Activated CD8-positive, alpha-beta memory T cell treated with anti-CD3 and anti-CD28 coated beads for 48 hours (primary cell): ENCODE measurements around the gene HHATL.

Experiments
- DNase-seq, 3 experiments: peaks; one replicate each; pipeline ENCODE4 v3.0.0-alpha.2; 2020; ENCODE audit warnings: low read depth in 2 of 3, low spot score in 2 of 3

The HHATL gene

DNA sequence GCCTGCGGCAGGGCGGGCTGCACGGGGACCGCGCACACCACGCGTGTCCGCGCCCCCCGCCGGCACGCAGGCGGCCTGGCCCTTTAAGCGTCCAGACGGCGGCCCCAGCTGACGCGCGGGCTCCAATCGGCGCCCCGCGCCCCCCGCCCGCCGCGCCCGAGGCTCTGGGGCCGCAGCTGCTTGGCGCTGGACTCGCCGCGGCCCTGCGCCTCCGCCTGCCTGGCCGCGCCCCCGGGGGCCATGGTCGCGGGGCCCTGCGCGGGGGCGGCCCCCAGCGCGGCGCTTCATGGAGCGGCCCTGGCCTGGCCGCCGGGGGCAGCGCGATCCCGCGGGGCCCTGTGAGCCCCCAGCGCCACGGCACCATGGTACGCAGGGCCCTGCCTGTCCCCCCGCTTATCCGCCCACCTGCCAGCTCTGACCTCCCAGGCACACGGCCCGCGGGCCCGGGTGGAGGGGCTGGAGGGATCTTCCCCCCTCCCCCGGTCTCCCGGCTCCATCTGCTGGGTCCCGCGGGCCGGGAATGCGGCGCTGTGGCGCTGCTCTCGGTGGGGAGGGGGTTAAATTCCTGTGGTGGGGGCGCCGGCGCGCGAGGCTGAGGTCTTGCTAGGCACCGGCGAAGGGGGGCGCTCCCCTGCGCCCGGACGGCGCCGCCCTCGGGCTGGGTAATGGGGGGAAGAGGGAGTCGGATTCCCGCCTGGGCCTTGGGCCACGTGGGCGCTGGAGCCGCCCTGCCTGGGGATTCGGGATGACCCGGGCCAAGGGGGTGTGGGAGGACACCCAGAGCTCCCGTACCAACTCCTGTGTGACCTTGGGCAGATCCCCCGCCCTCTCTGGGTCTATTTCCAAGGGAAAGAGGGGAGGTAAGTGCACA lies 48.0 kb downstream of the HHATL start:
- DNase-seq: no peak

DNA sequence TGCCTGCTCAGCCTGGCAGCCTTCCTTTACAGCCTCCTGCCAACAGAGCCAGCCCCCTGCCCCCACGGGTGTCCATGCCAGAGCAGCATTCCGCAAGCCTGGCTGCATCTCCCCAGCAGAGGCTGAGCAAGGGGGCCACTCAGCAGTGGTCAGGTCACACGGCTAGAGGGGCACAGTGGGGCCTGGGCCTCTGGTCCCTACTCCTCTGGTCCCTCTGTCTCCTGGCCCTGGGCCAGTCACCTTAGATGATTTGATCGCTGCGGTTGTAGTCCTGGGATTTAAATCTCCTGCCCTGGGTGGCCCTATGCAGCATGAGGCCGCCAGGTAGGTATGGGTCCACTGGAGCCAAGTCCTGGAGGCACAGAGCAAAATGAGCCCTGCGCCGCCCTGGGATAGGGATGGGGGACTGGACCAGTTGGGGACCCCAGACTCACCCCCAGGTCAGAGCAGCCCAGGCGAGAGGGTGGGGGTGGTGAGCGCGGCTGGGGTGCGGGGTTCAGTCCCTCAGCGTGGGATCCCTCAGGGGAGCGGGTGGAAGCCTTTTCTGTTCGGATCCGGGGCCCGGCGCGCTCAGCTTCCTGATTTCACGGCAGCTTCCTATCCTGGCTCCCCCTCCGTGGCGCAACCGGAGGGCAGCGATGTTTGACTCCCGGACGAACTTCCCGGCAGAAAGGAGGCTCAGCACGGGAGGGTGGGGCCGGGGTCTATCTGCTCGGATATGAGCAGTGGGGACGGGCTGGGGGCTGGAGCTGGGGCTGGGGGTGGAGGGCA lies 48.9 kb downstream of the HHATL start, which contains the start of gene ZBTB47:
TSS of gene ZBTB47 (plus strand) at position 138 of the 771 bp plus-strand sequence. CDS start 4,659 bp downstream, outside the sequence.
- no peak for DNase-seq

DNA sequence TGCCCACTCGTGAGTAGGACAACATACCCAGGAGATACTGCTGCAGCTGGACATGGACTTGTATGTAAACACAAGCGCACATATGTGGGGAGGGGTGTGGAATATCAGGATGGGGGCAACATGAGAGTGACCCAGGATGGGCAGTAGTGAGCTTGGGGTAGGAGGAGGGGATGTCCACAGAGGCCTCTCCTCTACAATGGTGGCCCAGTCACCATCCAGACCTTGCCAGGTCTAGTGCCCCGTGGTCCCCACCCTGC lies 49.4 kb downstream of the HHATL start:
- no peak for DNase-seq

DNA sequence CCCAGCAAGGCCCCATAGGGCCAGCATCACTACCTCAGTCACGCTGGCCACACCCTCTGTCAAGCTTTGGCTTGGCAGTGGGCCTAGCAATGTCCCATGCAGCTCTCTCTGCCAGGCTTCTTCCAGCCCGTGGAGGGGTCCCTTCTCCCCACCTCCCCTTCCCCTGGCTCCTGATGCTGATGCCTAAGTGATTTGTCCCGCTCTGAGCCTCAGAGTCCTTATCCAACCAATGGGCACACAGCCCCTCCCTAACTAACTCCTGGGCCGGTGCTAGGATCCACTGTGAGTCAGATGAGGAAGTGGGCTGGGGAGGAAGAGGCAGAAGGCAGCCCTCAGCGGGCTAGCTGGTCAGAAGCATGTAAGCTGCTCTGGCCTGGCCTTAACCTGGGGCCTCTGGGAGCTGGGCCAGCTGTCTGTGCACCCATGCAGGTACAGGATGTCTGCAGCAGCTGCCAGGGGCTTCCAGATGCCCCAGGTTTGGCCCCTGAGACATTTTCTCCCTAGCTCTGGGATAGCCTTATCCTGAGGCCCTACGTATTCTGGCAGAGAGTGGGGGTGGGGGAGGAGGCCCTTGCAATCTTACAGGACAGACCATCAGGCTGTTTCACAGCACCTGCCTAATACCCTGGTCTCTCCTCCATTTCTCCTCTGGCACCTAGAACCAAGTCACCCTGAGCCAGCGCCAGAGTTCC lies 49.8 kb downstream of the HHATL start:
- DNase-seq: no peak

DNA sequence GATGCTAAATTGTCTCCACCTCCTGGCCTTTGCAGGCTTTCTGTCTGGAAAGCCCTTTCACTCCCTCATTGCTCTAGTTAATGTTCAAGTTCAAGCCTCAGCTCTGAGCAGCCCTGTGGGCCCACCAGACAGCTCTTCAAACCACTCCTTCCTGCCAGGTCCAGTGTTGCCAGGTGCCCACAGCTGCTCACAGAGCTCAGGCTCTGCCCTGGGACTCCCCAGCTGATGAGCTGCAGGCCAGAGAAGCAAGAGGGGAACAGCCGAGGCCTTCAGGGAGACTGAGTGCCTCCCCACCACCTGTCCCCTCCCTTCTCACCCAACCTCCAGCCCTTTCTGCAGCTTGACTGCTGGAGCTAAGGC lies 50.4 kb downstream of the HHATL start:
- DNase-seq: no peak

DNA sequence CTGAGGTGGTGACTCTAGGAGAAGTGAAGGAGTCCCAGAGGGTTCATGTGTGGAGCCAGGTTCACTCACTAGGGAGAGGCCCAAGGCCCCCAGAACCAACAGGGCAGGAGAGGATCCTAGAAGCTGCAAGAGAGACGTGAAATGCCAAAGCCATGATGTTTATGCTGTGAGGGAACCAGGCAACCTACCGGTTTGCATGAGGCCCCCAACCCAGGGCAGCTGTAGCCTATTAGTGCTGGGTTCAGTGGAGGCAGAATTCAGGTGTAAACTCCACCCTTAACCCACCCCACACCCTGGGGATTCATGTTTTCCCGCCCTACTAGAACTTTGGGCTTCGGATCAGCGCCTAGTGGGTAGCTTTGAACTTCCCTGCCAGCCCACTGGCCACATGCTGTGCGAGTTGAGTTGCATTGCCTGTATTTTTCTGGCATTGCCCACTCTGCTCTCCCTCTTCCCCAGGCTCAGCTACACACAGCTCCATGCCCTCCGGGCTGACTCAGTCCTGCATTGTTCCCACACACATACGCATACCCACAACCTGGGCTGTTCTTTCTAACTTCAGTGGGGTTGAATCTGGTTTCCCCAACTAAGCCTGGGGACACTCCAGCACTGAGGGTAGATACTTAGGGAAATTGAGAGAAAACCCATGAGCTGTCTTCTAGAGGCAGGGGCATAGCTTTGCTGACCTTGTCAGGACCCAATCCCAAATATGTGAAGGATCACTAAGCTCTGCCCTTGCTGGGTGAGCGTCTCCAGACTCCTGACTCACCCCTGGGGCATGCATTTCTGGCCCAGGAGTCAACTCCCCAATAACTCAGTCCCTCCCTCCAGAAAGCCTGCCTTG lies 51.1 kb downstream of the HHATL start:
- no peak for DNase-seq

DNA sequence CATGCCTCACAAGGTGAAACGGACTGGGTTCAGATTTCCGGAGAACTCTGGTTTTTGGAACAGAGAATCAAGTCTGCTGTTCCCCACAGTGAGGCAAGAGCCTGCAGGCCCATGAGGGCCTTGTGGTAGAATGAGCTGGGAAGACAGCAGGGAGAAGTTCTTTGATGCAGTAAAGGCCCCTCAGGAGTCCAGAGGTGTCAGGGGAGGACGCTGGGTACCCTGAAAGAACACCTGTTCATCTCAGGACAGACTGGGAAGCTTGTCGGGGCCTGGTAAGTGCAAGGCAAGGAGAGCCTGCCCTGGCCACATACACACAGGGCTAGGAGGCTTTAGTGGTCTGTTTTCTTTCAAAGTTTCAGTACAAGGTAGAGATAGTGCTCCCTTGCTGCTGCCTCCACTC lies 52.8 kb downstream of the HHATL start:
- DNase-seq: no peak

DNA sequence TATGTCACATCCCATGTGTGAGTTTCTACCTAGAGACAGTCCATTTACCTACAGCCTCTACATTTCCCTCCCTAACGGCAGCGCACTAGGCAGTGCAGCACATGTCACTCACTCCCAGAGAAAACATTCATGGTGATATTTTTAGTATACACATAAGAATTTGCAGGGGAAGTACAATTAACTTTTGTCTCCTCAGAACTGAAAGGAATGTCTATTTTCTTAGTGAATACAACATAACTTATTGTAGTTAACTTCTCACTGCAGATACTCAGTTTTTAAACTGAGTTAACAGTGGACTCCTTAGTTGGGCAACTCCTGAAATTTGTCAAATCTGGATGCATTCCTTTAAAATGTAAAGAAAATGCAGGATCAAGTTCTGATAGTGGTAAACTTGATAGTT lies 53.6 kb downstream of the HHATL start:
- DNase-seq: no peak

DNA sequence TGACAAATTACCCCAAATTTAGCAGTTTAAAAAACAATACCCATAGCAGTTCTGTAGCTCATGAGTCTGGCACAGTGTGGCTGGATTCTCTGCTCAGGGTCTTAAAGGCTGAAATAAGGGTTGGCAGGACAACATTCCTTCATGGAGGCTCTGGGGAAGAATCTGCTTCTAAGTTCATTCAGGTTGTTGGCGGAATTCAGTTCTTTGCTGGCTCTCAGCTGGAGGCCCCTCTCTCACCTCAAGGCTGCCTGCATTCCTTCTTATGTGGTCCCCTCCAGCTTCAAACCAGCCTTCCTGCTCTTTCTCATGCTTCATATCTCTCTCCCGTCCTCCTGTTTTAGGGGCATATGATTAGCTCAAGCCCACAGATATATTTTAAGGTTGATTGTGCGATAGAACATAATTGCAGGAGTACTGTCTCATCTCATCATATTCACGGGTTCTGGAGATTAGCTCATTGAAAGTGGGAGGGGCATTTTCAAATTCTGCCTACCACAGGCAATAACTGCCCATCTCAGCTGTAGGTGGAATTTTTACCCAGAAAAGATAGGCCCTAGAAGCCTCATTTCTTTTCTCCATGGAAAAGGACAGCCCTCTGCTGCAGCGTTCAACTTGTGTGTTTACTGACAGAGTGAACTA lies 54.7 kb downstream of the HHATL start:
- DNase-seq: no peak
